HG03432 (cell line): ENCODE data around the gene PRC1.
A peak's percentile ranks its signal among the peaks of the same experiment; 100 is the strongest.

Experiments used
- ATAC-seq: cut with Tn5 transposase; IDR thresholded peaks from one replicate; pipeline ENCODE4 v1.9.1; 2021; ENCODE audit warnings: mild to moderate bottlenecking, moderate library complexity; ENCODE audit not compliant: unreplicated experiment

PRC1 gene

DNA sequence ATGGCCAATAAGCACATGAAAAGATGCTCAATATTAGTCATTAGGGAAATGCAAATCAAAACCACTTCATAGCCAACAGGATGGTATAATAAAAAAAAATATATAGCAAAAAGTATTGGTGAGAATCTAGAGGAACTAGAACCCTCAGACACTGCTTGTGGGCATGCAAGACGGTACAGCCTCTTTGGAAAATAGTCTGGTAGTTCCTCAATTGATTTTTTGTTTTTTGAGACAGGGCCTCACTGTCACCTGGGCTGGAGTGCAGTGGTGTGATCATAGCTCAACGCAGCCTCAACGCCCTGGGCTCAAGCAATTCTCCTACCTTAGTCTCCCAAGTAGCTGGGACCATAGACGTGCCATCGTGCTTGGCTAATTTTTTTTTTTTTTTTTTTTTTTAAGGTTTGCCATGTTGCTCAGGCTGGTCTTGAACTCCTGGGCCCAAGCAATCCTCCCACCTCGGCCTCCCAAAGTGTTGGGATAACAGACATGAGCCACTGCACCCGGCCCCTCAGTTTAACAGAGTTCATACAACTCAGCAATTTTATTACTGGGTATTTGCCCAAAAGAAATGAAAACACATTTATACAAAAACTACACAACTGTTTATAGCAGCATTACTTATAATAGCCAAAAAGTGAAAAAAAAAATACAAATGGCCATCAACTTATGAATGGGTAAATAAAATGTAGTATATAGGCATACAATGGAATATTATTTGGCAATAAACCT is 5.1 kb downstream of the PRC1 start:
- ATAC-seq: no peak

GRCh38 chr15:90988296-90988695 is 6.0 kb downstream of the PRC1 start:
- no peak for ATAC-seq

DNA sequence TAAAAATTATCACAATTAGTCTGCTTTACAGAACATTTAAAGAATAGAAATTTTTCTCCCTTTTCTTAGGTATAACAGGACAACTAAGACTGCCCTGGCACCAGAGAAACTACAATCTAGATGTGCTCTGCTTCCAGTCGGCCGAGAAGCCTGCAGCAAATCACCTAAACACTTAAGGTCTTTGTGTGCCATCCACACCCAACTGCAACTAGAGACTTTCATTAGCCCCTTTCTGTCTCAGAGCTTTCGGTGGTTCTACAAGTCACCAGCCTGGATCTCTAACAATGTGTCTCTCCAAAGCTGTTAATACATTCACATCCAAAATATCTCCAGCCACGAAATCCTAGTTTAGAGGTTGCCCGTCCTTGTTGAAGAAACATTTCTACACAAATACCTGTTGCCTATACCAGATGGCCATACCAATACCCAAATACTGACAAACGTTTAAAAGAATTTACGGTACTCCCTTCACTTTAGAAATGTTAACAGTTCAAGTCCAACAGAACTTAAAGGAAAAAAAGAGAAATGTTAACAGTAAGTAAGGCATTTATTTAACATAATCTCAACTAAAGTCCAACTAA is 6.7 kb downstream of the PRC1 start:
- no peak for ATAC-seq

- peak; percentile 62 for ATAC-seq
Measured at GRCh38 chr15:90986790-90987507, 7.4 kb downstream of the PRC1 start.

- peak; percentile 58 for ATAC-seq
Measured at GRCh38 chr15:90982135-90982534, 12.2 kb downstream of the PRC1 start.

- ATAC-seq: peak; percentile 89
Measured at GRCh38 chr15:90981681-90982080, 12.7 kb downstream of the PRC1 start.

- no peak for ATAC-seq
Measured at GRCh38 chr15:90979582-90979981, 14.8 kb downstream of the PRC1 start.

GRCh38 chr15:90974216-90974615 is 20.1 kb downstream of the PRC1 start:
- no peak for ATAC-seq

- ATAC-seq: no peak
Measured at GRCh38 chr15:90972133-90972532, 22.2 kb downstream of the PRC1 start.

GRCh38 chr15:90970274-90970673 is 24.1 kb downstream of the PRC1 start:
- no peak for ATAC-seq

DNA sequence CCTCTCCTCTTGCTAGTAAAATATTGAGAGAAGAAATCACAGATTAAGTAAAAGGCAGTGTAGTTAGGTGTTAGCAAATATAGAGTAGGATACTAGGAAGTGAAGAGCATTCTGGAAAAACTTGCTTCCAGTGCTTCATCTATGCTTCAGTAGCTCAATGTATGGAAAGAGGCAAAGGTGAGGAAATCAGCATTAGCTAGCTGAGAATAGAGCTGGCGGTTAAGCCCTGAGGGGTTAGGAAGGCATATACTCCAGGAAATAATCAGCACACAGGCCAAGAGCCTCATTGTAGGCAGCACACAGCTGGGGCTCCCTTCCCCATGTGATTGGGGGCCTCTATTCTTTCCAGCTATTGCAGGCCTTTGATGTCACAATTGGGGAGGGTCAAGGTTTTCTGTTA is 25.9 kb downstream of the PRC1 start:
- ATAC-seq: no peak

DNA sequence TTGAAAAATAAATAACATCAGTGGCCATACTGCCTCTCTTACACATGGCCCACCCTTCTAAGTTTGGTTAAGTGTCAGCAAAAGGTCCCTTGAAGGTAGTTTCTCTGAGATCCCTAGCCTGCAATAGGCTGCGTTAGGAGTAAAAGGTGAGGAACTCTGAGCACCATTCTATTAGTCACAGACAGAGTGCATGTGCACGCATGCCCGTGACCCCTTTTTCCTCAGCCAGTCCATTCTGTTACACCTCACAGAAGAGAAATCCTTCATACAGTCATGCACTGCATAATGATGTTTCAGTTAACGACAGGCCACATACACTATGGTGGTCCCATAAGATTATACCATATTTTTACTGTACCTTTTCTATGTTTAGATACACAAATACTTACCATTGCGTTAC is 27.1 kb downstream of the PRC1 start:
- no peak for ATAC-seq

DNA sequence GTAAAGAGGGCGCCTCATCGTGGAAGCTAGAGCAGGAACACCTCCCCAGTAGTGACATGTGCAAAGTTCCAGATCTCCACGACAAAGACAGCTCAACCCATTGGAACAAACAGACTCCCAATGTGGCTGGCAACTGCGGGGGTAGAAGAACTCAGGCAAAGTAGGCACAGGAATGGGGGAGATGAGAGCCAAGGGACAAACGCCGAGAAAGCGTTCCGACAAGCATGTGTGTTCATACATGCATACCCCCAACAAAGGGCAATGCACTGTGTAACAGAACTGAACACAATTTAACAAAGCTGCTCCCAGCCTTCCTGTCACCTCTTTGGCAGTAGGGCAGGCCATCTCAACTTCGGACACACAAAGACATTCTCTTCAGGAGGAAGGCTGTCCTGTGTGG is 28.1 kb downstream of the PRC1 start:
- no peak for ATAC-seq

GRCh38 chr15:90962021-90962420 is 32.3 kb downstream of the PRC1 start:
- ATAC-seq: no peak

DNA sequence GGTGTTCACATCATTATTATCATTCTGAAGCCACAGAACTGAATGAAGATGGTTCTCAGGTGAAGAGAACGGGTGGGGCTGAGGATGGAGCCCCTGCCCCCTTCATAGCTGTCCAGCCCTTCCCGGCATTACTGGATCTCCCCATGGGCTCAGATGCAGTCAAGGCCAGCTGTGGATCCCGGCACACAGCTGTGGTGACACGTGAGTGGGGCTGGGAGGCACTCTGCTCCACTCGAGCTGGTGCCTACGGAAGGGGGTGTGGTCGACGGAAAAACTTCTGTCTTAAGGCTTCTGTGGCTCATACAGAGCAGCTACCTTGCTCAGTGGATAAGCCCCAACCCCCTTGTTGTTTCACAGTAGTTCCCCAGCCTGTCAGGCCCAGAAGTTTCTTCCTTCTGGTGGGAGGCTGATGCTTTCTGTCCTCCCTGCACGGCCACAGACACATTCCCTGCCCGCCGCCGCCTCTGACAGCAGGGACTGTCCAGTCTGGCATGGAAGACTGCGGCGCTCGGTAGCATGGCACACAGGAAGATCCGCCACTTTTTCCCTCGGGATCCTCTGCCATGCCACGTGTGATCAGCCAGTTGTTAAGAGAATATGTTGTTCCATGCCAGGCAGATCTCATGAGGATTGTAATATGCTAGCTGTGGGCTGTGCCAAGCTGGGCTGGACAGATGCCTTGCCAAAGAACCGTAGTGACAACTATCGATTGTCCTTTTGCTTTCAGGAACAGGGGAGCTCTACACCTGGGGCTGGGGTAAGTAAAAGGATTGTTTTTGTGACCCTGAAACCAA is 33.8 kb downstream of the PRC1 start:
- no peak for ATAC-seq

GRCh38 chr15:90959894-90960293 is 34.4 kb downstream of the PRC1 start:
- no peak for ATAC-seq

DNA sequence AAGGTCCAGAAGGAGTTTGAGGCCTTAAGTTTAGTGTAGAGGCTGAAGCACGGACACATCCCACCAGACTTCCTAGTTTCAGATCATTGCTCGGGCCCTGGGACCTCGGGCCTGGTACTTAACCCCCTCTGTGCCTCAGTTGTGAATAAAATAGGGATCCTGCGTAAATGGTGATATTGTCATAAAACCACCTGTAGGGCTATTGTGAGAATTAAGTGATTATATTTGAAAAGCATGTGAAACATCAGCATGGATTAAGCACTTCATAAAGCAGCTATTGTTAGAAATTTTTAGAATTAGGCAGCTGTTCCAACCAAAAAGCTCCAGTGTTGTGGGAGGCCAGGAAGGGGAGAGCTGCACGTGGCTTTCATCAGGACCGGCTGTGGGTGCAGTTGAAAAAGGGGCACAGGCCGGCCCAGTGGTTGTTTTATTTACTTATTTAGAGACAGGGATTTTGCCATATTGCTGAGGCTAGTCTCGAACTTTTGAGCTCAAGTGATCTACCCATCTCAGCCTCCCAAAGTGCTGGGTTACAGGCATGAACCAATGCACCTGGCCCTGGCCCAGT is 35.2 kb downstream of the PRC1 start:
- no peak for ATAC-seq

DNA sequence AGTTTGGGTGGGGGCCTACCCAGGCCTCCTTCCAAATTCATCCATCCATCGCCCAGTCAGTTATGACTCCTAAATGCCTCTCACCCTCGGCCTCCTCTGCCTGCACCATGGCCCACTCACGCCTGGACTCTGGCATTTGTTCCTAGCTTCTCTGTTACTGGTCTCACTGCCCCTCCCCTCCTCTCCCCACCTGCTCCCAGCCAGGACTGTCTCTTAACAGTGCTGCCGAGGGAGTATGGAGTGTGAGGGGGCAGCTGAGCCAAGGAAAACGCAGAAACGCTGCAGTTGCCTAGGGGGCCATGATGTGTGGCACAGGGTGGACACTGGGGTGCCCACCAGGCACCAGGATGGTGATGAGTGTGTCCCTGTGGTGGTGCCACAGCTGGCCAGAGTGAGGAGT is 36.5 kb downstream of the PRC1 start:
- ATAC-seq: no peak

GRCh38 chr15:90957031-90957790 is 37.1 kb downstream of the PRC1 start:
- ATAC-seq: no peak

DNA sequence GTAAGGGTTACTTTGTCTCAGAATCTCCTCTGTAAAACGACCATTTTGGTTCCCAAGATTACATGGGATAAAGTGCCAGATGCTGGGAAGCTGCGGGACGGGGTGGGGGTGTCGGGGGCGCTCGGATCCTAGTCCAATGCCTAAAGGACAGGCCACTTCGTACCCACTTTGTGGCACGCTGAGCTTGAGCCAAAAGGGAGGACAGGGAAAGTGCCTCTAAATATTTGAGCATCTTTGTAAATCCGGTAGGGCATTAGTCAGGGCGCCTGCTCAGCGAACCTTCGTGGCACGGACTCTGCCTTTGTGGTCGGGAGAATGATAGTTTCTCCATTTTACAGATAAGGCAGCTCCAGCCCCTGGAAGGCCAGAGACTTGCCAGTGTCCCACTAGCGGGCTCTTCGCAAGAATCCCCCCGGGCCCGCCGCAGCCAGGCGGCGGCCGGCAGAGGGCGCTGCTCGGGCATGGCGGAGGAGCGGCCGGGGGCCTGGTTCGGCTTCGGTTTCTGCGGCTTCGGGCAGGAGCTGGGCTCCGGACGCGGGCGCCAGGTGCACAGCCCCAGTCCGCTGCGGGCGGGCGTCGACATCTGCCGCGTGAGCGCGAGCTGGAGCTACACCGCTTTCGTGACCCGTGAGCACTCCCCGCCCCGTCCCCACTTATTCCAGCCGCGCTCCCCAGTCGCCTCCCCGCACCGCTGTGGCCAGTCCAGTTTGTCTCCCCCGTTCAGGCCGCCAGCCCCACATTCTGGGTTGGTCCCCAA is 37.9 kb downstream of the PRC1 start:
- no peak for ATAC-seq
